Esophagus muscularis mucosa (tissue), 4 donors: Measurements from ENCODE around the gene PARP12. TPM values are rescaled to one million over a fixed set of nuclear protein-coding genes. Genes with fewer than 3 reads are reported as not detected.

ENCODE experiments used
- DNase-seq: peaks from one replicate; pipeline ENCODE4 v3.0.0-alpha.2; 2017; ENCODE audit errors: extremely low spot score
- H3K27ac ChIP-seq, 4 donors: fragments of 200-600 bp; sonication (generic); replicated peaks in 1 of 4; 1 replicate in 3 of 4; 2 replicates in 1 of 4; pipeline ENCODE4 v1.5.1; 2016 to 2019; ENCODE audit warnings: mild to moderate bottlenecking in 1 of 4
- H3K27me3 ChIP-seq, 4 donors: fragments of 200-600 bp; sonication (generic); one replicate each; pipeline versions ENCODE4 v1.5.1 to v1.6.0; 2016 to 2019
- H3K36me3 ChIP-seq, 4 donors: fragments of 200-600 bp; sonication (generic); one replicate each; pipeline ENCODE4 v1.5.1; 2016 to 2019
- H3K4me1 ChIP-seq, 4 donors: fragments of 200-600 bp; sonication (generic); one replicate each; pipeline ENCODE4 v1.5.1; 2016 to 2019
- H3K4me3 ChIP-seq, 4 donors: fragments of 200-600 bp; sonication (generic); 1 replicate in 2 of 4; 2 replicates in 2 of 4; pipeline ENCODE4 v1.5.1; 2016 to 2019; ENCODE audit warnings: mild to moderate bottlenecking in 4 of 4, moderate library complexity in 1 of 4
- H3K9me3 ChIP-seq, 4 donors: fragments of 200-600 bp; sonication (generic); 1 replicate in 3 of 4; 2 replicates in 1 of 4; pipeline ENCODE4 v1.5.1; 2016 to 2019
- EP300 ChIP-seq: sonication (generic); formaldehyde crosslinking; IDR thresholded peaks from one replicate; pipeline ENCODE4 v1.6.1; 2017; ENCODE audit warnings: antibody characterized with exemption
- POLR2A ChIP-seq: fragments of 450-650 bp; IDR thresholded peaks from one replicate; pipeline ENCODE4 v1.6.1; 2017; ENCODE audit warnings: antibody characterized with exemption, moderate library complexity, mild to moderate bottlenecking, low read depth
- POLR2AphosphoS5 ChIP-seq, 2 donors: sonication (generic); formaldehyde crosslinking; IDR thresholded peaks; one replicate each; pipeline ENCODE4 v1.6.1; 2017; ENCODE audit warnings: antibody characterized with exemption in 2 of 2
- WGBS: methylation state at CpG from one replicate; pipeline ENCODE4 v1.1.5; 2018; 5-methylcytosine and 5-hydroxymethylcytosine counted together
- intact Hi-C: fragments of 100-400 bp; cut with DNase I; formaldehyde crosslinking; loops from one replicate; pipeline ENCODE4 v1.15.1; 2023
- total RNA-seq, 4 donors: library from RNA; depleted of rRNA; stranded (reverse); fragments of >200 nt; gene quantifications; one replicate each; pipeline versions ENCODE4 v1.1.0 to v1.2.1, GENCODE V29; 2016
- TF ChIP-seq, protein P1 (sequence below), 3 experiments: fragments of 200-600 bp in 2 of 3; fragments of 450-650 bp in 1 of 3; sonication (generic) in 2 of 3; IDR thresholded peaks; one replicate each; pipeline ENCODE4 v1.5.1; 2017 to 2019; ENCODE audit warnings: antibody characterized with exemption in 3 of 3, mild to moderate bottlenecking in 2 of 3, moderate library complexity in 1 of 3

PARP12 gene
- total RNA-seq, 4 donors from 2014 or later: 20.6 to 24.5 (median 23.4) TPM

DNA sequence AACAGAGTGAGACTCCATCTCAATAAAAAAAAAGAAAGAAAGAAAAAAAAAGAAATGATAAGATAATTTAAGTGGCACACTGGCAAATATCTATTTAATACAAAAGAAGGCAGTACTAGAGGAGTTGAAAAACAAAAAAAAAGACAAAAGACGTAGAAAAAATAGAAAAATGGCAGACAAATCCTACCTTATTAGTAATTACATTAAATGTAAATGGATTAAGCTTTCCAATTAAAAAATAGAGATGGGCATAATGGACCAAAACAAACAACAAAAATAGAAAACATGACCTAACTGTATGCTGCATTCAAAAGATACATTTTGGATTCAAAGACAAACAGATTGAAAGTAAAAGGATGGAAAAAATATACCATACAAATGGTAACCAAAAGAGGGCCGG, 5.3 kb upstream of the PARP12 start:
- no peak for DNase-seq
- peaks cover 0 to 34% (median 26%) of the 10 kb centered on the region in 4 donors for H3K9me3 ChIP-seq
- no peaks in the 10 kb centered on the region for H3K36me3 ChIP-seq
- peaks cover 0 to 6% (median 2%) of the 10 kb centered on the region in 4 donors for H3K4me1 ChIP-seq
- intact Hi-C loops: no loop called here
- H3K27me3 ChIP-seq: no peaks in the 10 kb centered on the region
- no peak for TF ChIP-seq EP300
- TF ChIP-seq POLR2A: no peak
- TF ChIP-seq, protein P1, sequence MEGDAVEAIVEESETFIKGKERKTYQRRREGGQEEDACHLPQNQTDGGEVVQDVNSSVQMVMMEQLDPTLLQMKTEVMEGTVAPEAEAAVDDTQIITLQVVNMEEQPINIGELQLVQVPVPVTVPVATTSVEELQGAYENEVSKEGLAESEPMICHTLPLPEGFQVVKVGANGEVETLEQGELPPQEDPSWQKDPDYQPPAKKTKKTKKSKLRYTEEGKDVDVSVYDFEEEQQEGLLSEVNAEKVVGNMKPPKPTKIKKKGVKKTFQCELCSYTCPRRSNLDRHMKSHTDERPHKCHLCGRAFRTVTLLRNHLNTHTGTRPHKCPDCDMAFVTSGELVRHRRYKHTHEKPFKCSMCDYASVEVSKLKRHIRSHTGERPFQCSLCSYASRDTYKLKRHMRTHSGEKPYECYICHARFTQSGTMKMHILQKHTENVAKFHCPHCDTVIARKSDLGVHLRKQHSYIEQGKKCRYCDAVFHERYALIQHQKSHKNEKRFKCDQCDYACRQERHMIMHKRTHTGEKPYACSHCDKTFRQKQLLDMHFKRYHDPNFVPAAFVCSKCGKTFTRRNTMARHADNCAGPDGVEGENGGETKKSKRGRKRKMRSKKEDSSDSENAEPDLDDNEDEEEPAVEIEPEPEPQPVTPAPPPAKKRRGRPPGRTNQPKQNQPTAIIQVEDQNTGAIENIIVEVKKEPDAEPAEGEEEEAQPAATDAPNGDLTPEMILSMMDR (IDR thresholded peaks at IDR 0.05): no peak
- TF ChIP-seq POLR2AphosphoS5 (IDR thresholded peaks at IDR 0.05): no peak
- no peak overlapping the region for H3K4me3 ChIP-seq
- H3K27ac ChIP-seq: no peak overlapping the region
- 43% methylated on average over 2 of the region's 2 CpGs for WGBS

DNA sequence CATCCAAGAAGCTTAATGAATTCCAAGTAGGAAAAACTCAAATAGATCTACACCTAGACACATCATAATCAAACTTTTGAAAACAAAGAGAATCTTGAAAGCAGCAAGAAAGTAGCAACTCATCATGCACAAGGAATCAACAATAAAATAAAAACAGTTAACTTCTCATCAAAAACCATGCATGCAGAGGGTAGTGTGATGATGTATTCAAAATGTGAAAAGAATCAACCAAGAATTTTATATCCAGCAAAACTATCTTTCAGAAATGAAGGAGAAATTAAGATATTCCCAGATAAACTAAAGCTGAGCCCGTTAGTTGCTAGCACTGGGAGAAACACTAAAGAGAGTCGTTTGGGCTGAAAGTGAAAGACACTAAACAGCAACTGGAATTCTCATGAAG, 4.3 kb upstream of the PARP12 start:
- no peak for DNase-seq
- no peak overlapping the region for H3K27ac ChIP-seq
- H3K4me1 ChIP-seq: peaks cover 0 to 11% (median 5%) of the 10 kb centered on the region in 4 donors
- 48% methylated on average over 2 of the region's 2 CpGs for WGBS
- peaks cover 0 to 34% (median 26%) of the 10 kb centered on the region in 4 donors for H3K9me3 ChIP-seq
- no peak overlapping the region for H3K4me3 ChIP-seq
- no peaks in the 10 kb centered on the region for H3K36me3 ChIP-seq
- intact Hi-C loops: no loop called here
- H3K27me3 ChIP-seq: no peaks in the 10 kb centered on the region
- TF ChIP-seq POLR2A (no peak), EP300 (no peak), POLR2AphosphoS5 (IDR thresholded peaks at IDR 0.05) (no peak)
- TF ChIP-seq, protein P1 (IDR thresholded peaks at IDR 0.05): no peak

GRCh38 chr7:140062118-140062527, 628 bp downstream of the PARP12 start:
- WGBS: 18% methylated on average over 4 of the region's 32 CpGs
- peaks cover 0 to 16% (median 9%) of the 10 kb centered on the region in 4 donors for H3K9me3 ChIP-seq
- DNase-seq: no peak
- peak overlapping the region; percentile 79 to 85 (median 83) for H3K4me3 ChIP-seq
- H3K27me3 ChIP-seq: no peaks in the 10 kb centered on the region
- peak overlapping the region; percentile 85 to 91 (median 89) for H3K27ac ChIP-seq
- peaks cover 24 to 47% (median 36%) of the 10 kb centered on the region in 4 donors for H3K4me1 ChIP-seq
- TF ChIP-seq, protein P1 (IDR thresholded peaks at IDR 0.05): no peak
- intact Hi-C loops: no loop called here
- H3K36me3 ChIP-seq: peaks cover 0 to 6% (median 0%) of the 10 kb centered on the region in 4 donors

DNA sequence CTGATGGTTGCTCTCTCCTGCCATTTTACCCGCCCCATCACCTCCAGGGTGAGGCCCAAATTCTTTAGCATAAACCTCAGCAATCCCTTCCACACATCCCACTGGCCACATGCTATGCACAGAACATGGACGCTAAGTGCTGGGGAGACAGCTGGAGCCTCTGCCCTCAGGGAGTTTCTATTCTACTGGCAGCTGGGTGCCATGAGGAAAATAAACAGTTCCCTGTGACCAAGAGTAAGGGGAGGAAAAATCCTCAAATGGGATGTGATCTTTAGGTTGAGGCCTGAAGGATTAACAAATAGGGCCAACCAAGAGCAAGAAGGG, 1.2 kb downstream of the PARP12 start:
- peak overlapping the region; percentile 85 to 91 (median 89) for H3K27ac ChIP-seq
- intact Hi-C loops: no loop called here
- no peak for DNase-seq
- H3K27me3 ChIP-seq: no peaks in the 10 kb centered on the region
- H3K4me1 ChIP-seq: peaks cover 24 to 47% (median 36%) of the 10 kb centered on the region in 4 donors
- peak overlapping the region; percentile 79 to 85 (median 83) for H3K4me3 ChIP-seq
- peaks cover 0 to 10% (median 5%) of the 10 kb centered on the region in 4 donors for H3K9me3 ChIP-seq
- TF ChIP-seq POLR2A: no peak
- TF ChIP-seq POLR2AphosphoS5 (IDR thresholded peaks at IDR 0.05): no peak
- no peak for TF ChIP-seq EP300
- TF ChIP-seq, protein P1 (IDR thresholded peaks at IDR 0.05): no peak
- WGBS: 91% methylated on average over 2 of the region's 2 CpGs
- H3K36me3 ChIP-seq: peaks cover 0 to 11% (median 4%) of the 10 kb centered on the region in 4 donors
